HCT116 (cell line): ENCODE data around the gene ANGPT4. TPM values are rescaled to one million over a fixed set of nuclear protein-coding genes. Genes with fewer than 3 reads are reported as not detected.

Experiments
- ATAC-seq: fragments of 200-7000 bp; cut with Tn5 transposase; 2 replicates; pipeline ENCODE4 v1.9.1; 2020; ENCODE audit warnings: mild to moderate bottlenecking, moderate library complexity
- BruUV-seq: library from RNA; stranded (reverse); fragments of 400-500 nt; replicated peaks from 2 replicates; lab custom pipeline; 2021; lab: Mats Ljungman, UMichigan
- CTCF ChIA-PET: fragments of 300-600 bp; sonication (Branson Sonifier 250); formaldehyde crosslinking; loops from one replicate; lab custom pipeline; 2021; ENCODE audit warnings: antibody characterized with exemption; lab: Charles Lee
- POLR2A ChIA-PET: fragments of 300-600, 350-600 bp; sonication (Branson Sonifier 250); formaldehyde crosslinking; loops from one replicate; lab custom pipeline; 2021; ENCODE audit warnings: antibody characterized with exemption; lab: Charles Lee
- RAD21 ChIA-PET, 2 experiments: fragments of 300-600 bp; sonication (Branson Sonifier 250); formaldehyde crosslinking; loops; one replicate each; lab custom pipeline; 2023; ENCODE audit warnings: low total read pairs in 2 of 2; ENCODE audit not compliant: uncharacterized antibody in 2 of 2, unreplicated experiment in 2 of 2, low non-redundant PET in 1 of 2; lab: Charles Lee
- DNase-seq: peaks from one replicate; pipeline ENCODE4 v3.0.0-alpha.2; 2010; ENCODE audit warnings: low read depth, low spot score
- H2AFZ ChIP-seq: fragments of 200-600 bp; shearing (Covaris generic), sonication (generic); 2 replicates; pipeline ENCODE4 v1.6.1; 2017; ENCODE audit warnings: low read depth, mixed run types, mixed read lengths, antibody characterized with exemption, low read length; ENCODE audit not compliant: poor library complexity, severe bottlenecking
- H3K27ac ChIP-seq: 2 replicates; pipeline ENCODE4 v1.5.1; 2012; ENCODE audit warnings: low read depth, low read length
- H3K27me3 ChIP-seq: fragments of 200-600 bp; sonication (generic); 2 replicates; pipeline ENCODE4 v1.6.1; 2016; ENCODE audit warnings: mixed run types, low read length, mixed read lengths; ENCODE audit not compliant: insufficient read depth
- H3K36me3 ChIP-seq, 2 experiments: fragments of 200-500 bp in 1 of 2; fragments of 200-600 bp in 1 of 2; sonication (Bioruptor generic) in 1 of 2; sonication (generic) in 1 of 2; 2 replicates each; pipeline versions ENCODE4 v1.5.1 to v1.6.1; 2014 to 2016; ENCODE audit warnings: low read length in 2 of 2, inconsistent platforms in 1 of 2, mixed read lengths in 1 of 2, mixed run types in 1 of 2; ENCODE audit not compliant: insufficient read depth in 2 of 2, control insufficient read depth in 1 of 2
- H3K4me1 ChIP-seq, 2 experiments: fragments of 200-600 bp in 1 of 2; sonication (generic) in 1 of 2; 2 replicates each; pipeline versions ENCODE4 v1.5.1 to v1.6.1; 2012 to 2017; ENCODE audit warnings: low read length in 2 of 2, inconsistent platforms in 1 of 2, mild to moderate bottlenecking in 1 of 2, mixed read lengths in 1 of 2, mixed run types in 1 of 2, moderate library complexity in 1 of 2; ENCODE audit not compliant: insufficient read depth in 2 of 2, control insufficient read depth in 1 of 2
- H3K4me2 ChIP-seq: fragments of 200-600 bp; sonication (generic); 2 replicates; pipeline ENCODE4 v1.6.1; 2017; ENCODE audit warnings: mixed run types, low read length, mixed read lengths
- H3K4me3 ChIP-seq, 2 experiments: fragments of 200-600 bp in 1 of 2; sonication (generic) in 1 of 2; replicated peaks in 1 of 2; 2 replicates each; pipeline ENCODE4 v1.5.1; 2011 to 2016; ENCODE audit warnings: low read length in 2 of 2, control low read depth in 1 of 2, low read depth in 1 of 2, mild to moderate bottlenecking in 1 of 2, mixed read lengths in 1 of 2, mixed run types in 1 of 2
- H3K79me2 ChIP-seq: fragments of 200-600 bp; sonication (generic); 2 replicates; pipeline ENCODE4 v1.6.1; 2017; ENCODE audit warnings: mild to moderate bottlenecking, mixed run types, low read length, moderate library complexity, mixed read lengths; ENCODE audit not compliant: insufficient read depth
- H3K9ac ChIP-seq: fragments of 200-600 bp; sonication (generic); 2 replicates; pipeline ENCODE4 v1.6.1; 2016; ENCODE audit warnings: low read length, mixed read lengths
- H3K9me2 ChIP-seq: fragments of 200-600 bp; sonication (generic), shearing (Covaris generic); 2 replicates; pipeline ENCODE4 v1.6.1; 2017; ENCODE audit warnings: mixed run types, mild to moderate bottlenecking, moderate library complexity; ENCODE audit not compliant: insufficient read depth
- H3K9me3 ChIP-seq, 2 experiments: fragments of 200-500 bp in 1 of 2; fragments of 200-600 bp in 1 of 2; sonication (Bioruptor generic) in 1 of 2; sonication (generic) in 1 of 2; 2 replicates each; pipeline ENCODE4 v1.6.1; 2014 to 2017; ENCODE audit warnings: low read length in 2 of 2, mixed read lengths in 2 of 2, inconsistent platforms in 1 of 2, low read depth in 1 of 2, mild to moderate bottlenecking in 1 of 2, mixed run types in 1 of 2, moderate library complexity in 1 of 2; ENCODE audit not compliant: control insufficient read depth in 1 of 2, insufficient read depth in 1 of 2
- H4K20me1 ChIP-seq: fragments of 200-600 bp; sonication (generic), shearing (Covaris generic); 2 replicates; pipeline ENCODE4 v1.6.1; 2017; ENCODE audit warnings: mixed run types, mild to moderate bottlenecking, moderate library complexity; ENCODE audit not compliant: insufficient read depth
- CBX3 ChIP-seq: IDR thresholded peaks from 2 replicates; pipeline ENCODE4 v1.6.1; 2012; ENCODE audit warnings: low read depth
- CEBPB ChIP-seq: IDR thresholded peaks from 2 replicates; pipeline ENCODE4 v1.6.1; 2012; ENCODE audit warnings: low read depth
- EGR1 ChIP-seq: IDR thresholded peaks from 2 replicates; pipeline ENCODE4 v1.6.1; 2012; ENCODE audit warnings: low read depth
- ELF1 ChIP-seq: IDR thresholded peaks from 2 replicates; pipeline ENCODE4 v1.6.1; 2012; ENCODE audit warnings: low read depth, borderline replicate concordance
- EZH2 ChIP-seq: fragments of 200-600 bp; sonication (generic); IDR thresholded peaks from 2 replicates; pipeline ENCODE4 v1.6.1; 2017; ENCODE audit warnings: antibody characterized with exemption, mixed run types
- EZH2phosphoT487 ChIP-seq: fragments of 200-600 bp; IDR thresholded peaks from 2 replicates; pipeline ENCODE4 v1.6.1; 2018; ENCODE audit warnings: antibody characterized with exemption, borderline replicate concordance
- FOSL1 ChIP-seq: IDR thresholded peaks from 2 replicates; pipeline ENCODE4 v1.6.1; 2012; ENCODE audit warnings: low read depth
- JUND ChIP-seq: IDR thresholded peaks from 2 replicates; pipeline ENCODE4 v1.6.1; 2012
- POLR2AphosphoS5 ChIP-seq: IDR thresholded peaks from 2 replicates; pipeline ENCODE4 v1.6.1; 2011; ENCODE audit warnings: mild to moderate bottlenecking, low read depth, low read length, moderate library complexity
- RAD21 ChIP-seq: IDR thresholded peaks from 2 replicates; pipeline ENCODE4 v1.6.1; 2012; ENCODE audit warnings: low read depth, mild to moderate bottlenecking
- SIN3A ChIP-seq: IDR thresholded peaks from 2 replicates; pipeline ENCODE4 v1.6.1; 2012; ENCODE audit warnings: low read depth
- SP1 ChIP-seq: IDR thresholded peaks from 2 replicates; pipeline ENCODE4 v1.6.1; 2012; ENCODE audit warnings: low read depth
- SRF ChIP-seq: IDR thresholded peaks from 2 replicates; pipeline ENCODE4 v1.6.1; 2012; ENCODE audit warnings: low read depth
- YY1 ChIP-seq: IDR thresholded peaks from 2 replicates; pipeline ENCODE4 v1.6.1; 2011; ENCODE audit warnings: low read length, low read depth, moderate library complexity, mild to moderate bottlenecking; ENCODE audit not compliant: insufficient replicate concordance; ENCODE audit errors: extremely low read depth
- ZFX ChIP-seq: fragments of 450-650 bp; IDR thresholded peaks from 2 replicates; pipeline ENCODE4 v1.6.1; 2017
- ZNF274 ChIP-seq: fragments of 200-500 bp; sonication (Bioruptor generic); IDR thresholded peaks from 2 replicates; pipeline ENCODE4 v1.6.1; 2014; ENCODE audit warnings: mild to moderate bottlenecking, low read depth, low read length, inconsistent platforms
- intact Hi-C: fragments of 100-400 bp; cut with micrococcal nuclease; formaldehyde crosslinking; loops from 2 replicates; pipeline ENCODE4 v1.10.0; 2022
- total RNA-seq: library from RNA; stranded (reverse); gene quantifications from one replicate; pipeline ENCODE4 v1.2.1, GENCODE V29; 2021; ENCODE audit not compliant: unreplicated experiment
- TF ChIP-seq, protein P1 (sequence below): IDR thresholded peaks from 2 replicates; pipeline ENCODE4 v1.6.1; 2011; ENCODE audit warnings: mild to moderate bottlenecking, low read length, moderate library complexity; ENCODE audit not compliant: insufficient replicate concordance; ENCODE audit errors: extremely low read depth
- TF ChIP-seq, protein P2 (sequence below): IDR thresholded peaks from 2 replicates; pipeline ENCODE4 v1.6.1; 2012
- TF ChIP-seq, protein P3 (sequence below): IDR thresholded peaks from 2 replicates; pipeline ENCODE4 v1.6.1; 2012; ENCODE audit warnings: low read depth
- TF ChIP-seq, protein P4 (sequence below): IDR thresholded peaks from 2 replicates; pipeline ENCODE4 v1.6.1; 2012

Gene ANGPT4
- total RNA-seq, 1 experiment from 2014 or later = not detected

DNA sequence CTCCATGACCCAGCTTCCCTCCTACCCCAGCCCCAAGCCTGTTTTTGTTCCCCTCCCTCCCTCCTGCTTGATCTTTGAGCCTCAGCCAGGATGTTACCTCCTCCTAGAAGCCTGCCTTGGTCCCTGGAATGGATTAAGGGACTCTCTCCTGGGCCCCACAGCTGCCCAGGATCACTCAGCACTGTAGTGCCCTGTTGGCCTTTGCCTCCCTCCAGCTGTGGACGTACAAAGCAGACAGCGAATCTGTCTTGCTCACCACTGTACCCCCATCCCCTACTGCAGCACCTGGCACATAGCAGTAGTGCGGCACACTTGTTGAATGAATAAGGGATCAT is 94.4 kb downstream of the ANGPT4 start (continued):
- TF ChIP-seq, protein P1, sequence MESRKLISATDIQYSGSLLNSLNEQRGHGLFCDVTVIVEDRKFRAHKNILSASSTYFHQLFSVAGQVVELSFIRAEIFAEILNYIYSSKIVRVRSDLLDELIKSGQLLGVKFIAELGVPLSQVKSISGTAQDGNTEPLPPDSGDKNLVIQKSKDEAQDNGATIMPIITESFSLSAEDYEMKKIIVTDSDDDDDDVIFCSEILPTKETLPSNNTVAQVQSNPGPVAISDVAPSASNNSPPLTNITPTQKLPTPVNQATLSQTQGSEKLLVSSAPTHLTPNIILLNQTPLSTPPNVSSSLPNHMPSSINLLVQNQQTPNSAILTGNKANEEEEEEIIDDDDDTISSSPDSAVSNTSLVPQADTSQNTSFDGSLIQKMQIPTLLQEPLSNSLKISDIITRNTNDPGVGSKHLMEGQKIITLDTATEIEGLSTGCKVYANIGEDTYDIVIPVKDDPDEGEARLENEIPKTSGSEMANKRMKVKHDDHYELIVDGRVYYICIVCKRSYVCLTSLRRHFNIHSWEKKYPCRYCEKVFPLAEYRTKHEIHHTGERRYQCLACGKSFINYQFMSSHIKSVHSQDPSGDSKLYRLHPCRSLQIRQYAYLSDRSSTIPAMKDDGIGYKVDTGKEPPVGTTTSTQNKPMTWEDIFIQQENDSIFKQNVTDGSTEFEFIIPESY = no peak
- TF ChIP-seq EGR1 = no peak
- TF ChIP-seq, protein P2, sequence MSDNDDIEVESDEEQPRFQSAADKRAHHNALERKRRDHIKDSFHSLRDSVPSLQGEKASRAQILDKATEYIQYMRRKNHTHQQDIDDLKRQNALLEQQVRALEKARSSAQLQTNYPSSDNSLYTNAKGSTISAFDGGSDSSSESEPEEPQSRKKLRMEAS = no peak

DNA sequence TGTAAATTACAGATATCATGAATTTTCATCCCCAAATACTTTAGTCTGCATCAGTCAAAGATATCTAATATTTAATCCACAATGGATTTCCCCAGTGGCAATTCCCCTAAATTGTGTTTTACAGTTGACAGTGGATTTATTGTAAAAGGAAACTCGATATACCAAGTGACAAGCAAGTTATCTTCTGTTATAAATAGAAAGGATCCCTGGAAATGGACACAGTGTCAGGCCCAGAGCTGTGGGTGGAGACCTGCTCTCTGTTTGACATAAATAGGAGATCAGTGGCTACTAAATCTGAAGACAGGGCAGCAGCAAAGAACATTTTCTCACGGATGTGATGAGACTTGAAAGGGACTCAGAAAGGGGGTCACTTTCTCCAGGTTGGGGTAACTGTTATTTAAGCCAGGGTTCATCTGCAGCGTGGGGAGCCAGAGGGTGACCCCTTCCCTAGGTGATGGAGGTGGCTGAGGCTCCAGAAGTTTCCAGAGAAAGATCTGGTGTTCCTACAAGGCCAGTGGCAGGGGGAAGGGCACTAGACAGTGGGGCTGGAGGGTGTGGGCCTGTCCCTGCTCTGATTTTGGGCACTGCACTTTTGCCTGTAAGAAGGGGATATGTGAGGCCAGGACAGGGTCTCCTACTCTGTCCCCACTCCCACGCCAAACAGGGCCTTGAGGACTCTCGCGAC is 94.9 kb downstream of the ANGPT4 start:
- no TSS peak for BruUV-seq
- no peak overlapping the region for H2AFZ ChIP-seq
- H3K79me2 ChIP-seq = no peaks in the 10 kb centered on the region
- no peaks in the 10 kb centered on the region for H3K27me3 ChIP-seq
- H3K9me3 ChIP-seq = no peaks in the 10 kb centered on the region
- H3K4me1 ChIP-seq = peaks cover 8 to 13% of the 10 kb centered on the region in 2 experiments
- H3K36me3 ChIP-seq = no peaks in the 10 kb centered on the region
- intact Hi-C loops = no loop called here
- H3K4me3 ChIP-seq = no peak overlapping the region
- no peak overlapping the region for H3K27ac ChIP-seq
- H3K9ac ChIP-seq = no peak overlapping the region
- ChIA-PET CTCF (no interaction called here), RAD21 (no interaction called here)
- TF ChIP-seq RAD21 (no peak), JUND (no peak), YY1 (no peak), POLR2AphosphoS5 (no peak), EZH2phosphoT487 (no peak), SRF (no peak), SIN3A (no peak), CBX3 (no peak), ZNF274 (no peak), CEBPB (no peak), SP1 (no peak), FOSL1 (no peak), EGR1 (no peak), EZH2 (no peak), ZFX (no peak), ELF1 (no peak)
- TF ChIP-seq, protein P2 = no peak
- TF ChIP-seq, protein P3, sequence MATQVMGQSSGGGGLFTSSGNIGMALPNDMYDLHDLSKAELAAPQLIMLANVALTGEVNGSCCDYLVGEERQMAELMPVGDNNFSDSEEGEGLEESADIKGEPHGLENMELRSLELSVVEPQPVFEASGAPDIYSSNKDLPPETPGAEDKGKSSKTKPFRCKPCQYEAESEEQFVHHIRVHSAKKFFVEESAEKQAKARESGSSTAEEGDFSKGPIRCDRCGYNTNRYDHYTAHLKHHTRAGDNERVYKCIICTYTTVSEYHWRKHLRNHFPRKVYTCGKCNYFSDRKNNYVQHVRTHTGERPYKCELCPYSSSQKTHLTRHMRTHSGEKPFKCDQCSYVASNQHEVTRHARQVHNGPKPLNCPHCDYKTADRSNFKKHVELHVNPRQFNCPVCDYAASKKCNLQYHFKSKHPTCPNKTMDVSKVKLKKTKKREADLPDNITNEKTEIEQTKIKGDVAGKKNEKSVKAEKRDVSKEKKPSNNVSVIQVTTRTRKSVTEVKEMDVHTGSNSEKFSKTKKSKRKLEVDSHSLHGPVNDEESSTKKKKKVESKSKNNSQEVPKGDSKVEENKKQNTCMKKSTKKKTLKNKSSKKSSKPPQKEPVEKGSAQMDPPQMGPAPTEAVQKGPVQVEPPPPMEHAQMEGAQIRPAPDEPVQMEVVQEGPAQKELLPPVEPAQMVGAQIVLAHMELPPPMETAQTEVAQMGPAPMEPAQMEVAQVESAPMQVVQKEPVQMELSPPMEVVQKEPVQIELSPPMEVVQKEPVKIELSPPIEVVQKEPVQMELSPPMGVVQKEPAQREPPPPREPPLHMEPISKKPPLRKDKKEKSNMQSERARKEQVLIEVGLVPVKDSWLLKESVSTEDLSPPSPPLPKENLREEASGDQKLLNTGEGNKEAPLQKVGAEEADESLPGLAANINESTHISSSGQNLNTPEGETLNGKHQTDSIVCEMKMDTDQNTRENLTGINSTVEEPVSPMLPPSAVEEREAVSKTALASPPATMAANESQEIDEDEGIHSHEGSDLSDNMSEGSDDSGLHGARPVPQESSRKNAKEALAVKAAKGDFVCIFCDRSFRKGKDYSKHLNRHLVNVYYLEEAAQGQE = no peak
- TF ChIP-seq, protein P4, sequence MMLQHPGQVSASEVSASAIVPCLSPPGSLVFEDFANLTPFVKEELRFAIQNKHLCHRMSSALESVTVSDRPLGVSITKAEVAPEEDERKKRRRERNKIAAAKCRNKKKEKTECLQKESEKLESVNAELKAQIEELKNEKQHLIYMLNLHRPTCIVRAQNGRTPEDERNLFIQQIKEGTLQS = no peak
- TF ChIP-seq, all 23 proteins: peak for 0
- DNase-seq (no peak), ATAC-seq (no peak)
- H3K9me2 ChIP-seq = no peaks in the 10 kb centered on the region
- POLR2A ChIA-PET = no interaction called here
- H3K4me2 ChIP-seq = no peak overlapping the region
- no peaks in the 10 kb centered on the region for H4K20me1 ChIP-seq
